WTC11 (cell line): ENCODE measurements around the gene CDC20. TPM values are rescaled to one million over a fixed set of nuclear protein-coding genes. Genes with fewer than 3 reads are reported as not detected.

ENCODE experiments used
- ATAC-seq: fragments of 200-7000 bp; cut with Tn5 transposase; 2 replicates; pipeline ENCODE4 v1.10.0; 2021; ENCODE audit warnings: mild to moderate bottlenecking, moderate library complexity
- CTCF ChIA-PET: fragments of 300-600 bp; sonication (Branson Sonifier 250); formaldehyde crosslinking; loops from one replicate; lab custom pipeline; 2021; ENCODE audit warnings: antibody characterized with exemption; lab: Charles Lee
- POLR2A ChIA-PET: fragments of 350-600 bp; sonication (Branson Sonifier 250); formaldehyde crosslinking; loops from one replicate; lab custom pipeline; 2021; ENCODE audit warnings: antibody characterized with exemption; lab: Charles Lee
- DNase-seq: peaks from one replicate; pipeline ENCODE4 v3.0.0; 2021; ENCODE audit warnings: low spot score
- H3K27ac Mint-ChIP-seq: 2 replicates; pipeline ENCODE4 v1.8.0; 2021; ENCODE audit warnings: mixed read lengths
- H3K27me3 Mint-ChIP-seq: 2 replicates; pipeline ENCODE4 v1.8.0; 2021; ENCODE audit warnings: low read depth, mild to moderate bottlenecking, moderate library complexity, mixed read lengths
- H3K36me3 Mint-ChIP-seq: 2 replicates; pipeline ENCODE4 v1.8.0; 2021; ENCODE audit warnings: mixed read lengths
- H3K4me1 Mint-ChIP-seq: 2 replicates; pipeline ENCODE4 v1.8.0; 2022; ENCODE audit warnings: mixed read lengths
- H3K4me3 Mint-ChIP-seq: 2 replicates; pipeline ENCODE4 v1.8.0; 2021; ENCODE audit warnings: mild to moderate bottlenecking, moderate library complexity, mixed read lengths
- H3K9me3 Mint-ChIP-seq: 2 replicates; pipeline ENCODE4 v1.8.0; 2021; ENCODE audit warnings: mixed read lengths
- ATF1 ChIP-seq: sonication (generic); formaldehyde crosslinking; IDR thresholded peaks from 2 replicates; pipeline ENCODE4 v1.8.1; 2023; ENCODE audit warnings: mild to moderate bottlenecking, moderate library complexity, missing genetic modification reagents
- CREB1 ChIP-seq: sonication (generic); formaldehyde crosslinking; IDR thresholded peaks from 2 replicates; pipeline ENCODE4 v1.8.0; 2023; ENCODE audit warnings: mild to moderate bottlenecking, missing genetic modification reagents
- CREM ChIP-seq: sonication (generic); formaldehyde crosslinking; IDR thresholded peaks from 2 replicates; pipeline ENCODE4 v1.8.1; 2022; ENCODE audit warnings: mild to moderate bottlenecking, missing genetic modification reagents, moderate library complexity
- ELF4 ChIP-seq: sonication (generic); formaldehyde crosslinking; IDR thresholded peaks from 2 replicates; pipeline ENCODE4 v1.8.1; 2022; ENCODE audit warnings: low read depth, mild to moderate bottlenecking, moderate library complexity, missing genetic modification reagents
- FOXK1 ChIP-seq: sonication (generic); formaldehyde crosslinking; IDR thresholded peaks from 2 replicates; pipeline ENCODE4 v1.8.0; 2022; ENCODE audit warnings: mild to moderate bottlenecking, moderate library complexity, missing genetic modification reagents
- GABPB1 ChIP-seq: sonication (generic); formaldehyde crosslinking; IDR thresholded peaks from 2 replicates; pipeline ENCODE4 v1.8.1; 2023; ENCODE audit warnings: mild to moderate bottlenecking, missing genetic modification reagents
- IRF2 ChIP-seq: sonication (generic); formaldehyde crosslinking; IDR thresholded peaks from 2 replicates; pipeline ENCODE4 v1.8.0; 2022; ENCODE audit warnings: low read depth, missing genetic modification reagents, borderline replicate concordance
- NFE2L1 ChIP-seq: sonication (generic); formaldehyde crosslinking; IDR thresholded peaks from 2 replicates; pipeline ENCODE4 v1.8.1; 2023; ENCODE audit warnings: missing genetic modification reagents
- NR1H2 ChIP-seq: sonication (generic); formaldehyde crosslinking; IDR thresholded peaks from 2 replicates; pipeline ENCODE4 v1.9.0; 2021; ENCODE audit warnings: mild to moderate bottlenecking, moderate library complexity, missing genetic modification reagents
- SP1 ChIP-seq: sonication (generic); formaldehyde crosslinking; conservative IDR thresholded peaks from 2 replicates; pipeline ENCODE4 v1.8.1; 2022; ENCODE audit warnings: missing genetic modification reagents
- TEAD1 ChIP-seq: sonication (generic); formaldehyde crosslinking; IDR thresholded peaks from 2 replicates; pipeline ENCODE4 v1.8.0; 2022; ENCODE audit warnings: mild to moderate bottlenecking, missing genetic modification reagents
- ZBTB21 ChIP-seq: sonication (generic); formaldehyde crosslinking; IDR thresholded peaks from 2 replicates; pipeline ENCODE4 v1.8.1; 2023; ENCODE audit warnings: mild to moderate bottlenecking, missing genetic modification reagents, borderline replicate concordance
- ZNF317 ChIP-seq: sonication (generic); formaldehyde crosslinking; IDR thresholded peaks from 2 replicates; pipeline ENCODE4 v1.8.1; 2023; ENCODE audit warnings: low read depth, mild to moderate bottlenecking, moderate library complexity, missing genetic modification reagents, borderline replicate concordance
- ZNF416 ChIP-seq: fragments of 250-450 bp; sonication (Bioruptor Pico); IDR thresholded peaks from 2 replicates; pipeline ENCODE4 v1.9.0; 2021; ENCODE audit warnings: mild to moderate bottlenecking, inconsistent platforms
- total RNA-seq: library from RNA; stranded (reverse); gene quantifications from 3 replicates; pipeline ENCODE4 v1.2.3, GENCODE V29; 2021
- TF ChIP-seq, protein P1 (sequence below): fragments of 250-450 bp; sonication (Bioruptor Pico); IDR thresholded peaks from 2 replicates; pipeline ENCODE4 v1.8.0; 2021; ENCODE audit warnings: mild to moderate bottlenecking
- TF ChIP-seq, protein P2 (sequence below): sonication (generic); formaldehyde crosslinking; conservative IDR thresholded peaks from 2 replicates; pipeline ENCODE4 v1.8.1; 2023; ENCODE audit warnings: mild to moderate bottlenecking, low read depth, missing genetic modification reagents, moderate library complexity
- TF ChIP-seq, protein P3 (sequence below): sonication (generic); formaldehyde crosslinking; IDR thresholded peaks from 2 replicates; pipeline ENCODE4 v1.8.0; 2023; ENCODE audit warnings: missing genetic modification reagents, mild to moderate bottlenecking, borderline replicate concordance
- TF ChIP-seq, protein P4 (sequence below): sonication (generic); formaldehyde crosslinking; IDR thresholded peaks from 2 replicates; pipeline ENCODE4 v1.8.0; 2023; ENCODE audit warnings: missing genetic modification reagents

CDC20 gene
- total RNA-seq, 1 experiment from 2014 or later = 280 TPM

DNA sequence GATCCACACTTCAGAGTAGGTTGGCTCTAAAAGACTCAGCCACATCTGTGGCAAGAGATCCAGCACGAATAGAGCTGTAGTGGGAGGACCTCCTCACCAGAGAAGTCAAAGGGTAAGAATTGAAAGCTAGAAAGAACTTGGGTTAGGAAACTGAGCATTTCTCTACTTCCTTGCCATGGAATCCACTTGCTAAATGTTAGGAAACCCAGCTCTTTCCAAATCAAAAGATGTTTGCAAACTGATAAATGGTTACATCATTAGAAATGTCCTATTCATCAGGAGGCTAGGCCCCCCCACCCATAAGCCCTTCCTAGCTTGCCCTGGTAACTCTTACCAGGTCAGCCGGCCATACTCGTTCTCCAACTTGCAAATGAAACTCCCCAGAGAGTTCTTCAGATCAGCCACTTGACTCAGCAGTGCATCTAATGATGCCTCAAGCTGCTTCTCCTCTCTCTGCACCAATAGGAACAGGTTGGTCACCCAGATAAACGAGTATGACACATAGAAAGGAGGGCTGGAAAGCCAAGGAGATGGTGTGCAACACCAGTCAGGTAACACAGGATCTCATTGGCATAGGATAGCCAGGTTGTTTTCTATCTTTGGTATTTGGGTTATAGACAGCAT, 29.3 kb downstream of the CDC20 start (continued):
- TF ChIP-seq, protein P1, sequence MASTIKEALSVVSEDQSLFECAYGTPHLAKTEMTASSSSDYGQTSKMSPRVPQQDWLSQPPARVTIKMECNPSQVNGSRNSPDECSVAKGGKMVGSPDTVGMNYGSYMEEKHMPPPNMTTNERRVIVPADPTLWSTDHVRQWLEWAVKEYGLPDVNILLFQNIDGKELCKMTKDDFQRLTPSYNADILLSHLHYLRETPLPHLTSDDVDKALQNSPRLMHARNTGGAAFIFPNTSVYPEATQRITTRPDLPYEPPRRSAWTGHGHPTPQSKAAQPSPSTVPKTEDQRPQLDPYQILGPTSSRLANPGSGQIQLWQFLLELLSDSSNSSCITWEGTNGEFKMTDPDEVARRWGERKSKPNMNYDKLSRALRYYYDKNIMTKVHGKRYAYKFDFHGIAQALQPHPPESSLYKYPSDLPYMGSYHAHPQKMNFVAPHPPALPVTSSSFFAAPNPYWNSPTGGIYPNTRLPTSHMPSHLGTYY (CRISPR knock-in tag) = no peak
- TF ChIP-seq, protein P2, sequence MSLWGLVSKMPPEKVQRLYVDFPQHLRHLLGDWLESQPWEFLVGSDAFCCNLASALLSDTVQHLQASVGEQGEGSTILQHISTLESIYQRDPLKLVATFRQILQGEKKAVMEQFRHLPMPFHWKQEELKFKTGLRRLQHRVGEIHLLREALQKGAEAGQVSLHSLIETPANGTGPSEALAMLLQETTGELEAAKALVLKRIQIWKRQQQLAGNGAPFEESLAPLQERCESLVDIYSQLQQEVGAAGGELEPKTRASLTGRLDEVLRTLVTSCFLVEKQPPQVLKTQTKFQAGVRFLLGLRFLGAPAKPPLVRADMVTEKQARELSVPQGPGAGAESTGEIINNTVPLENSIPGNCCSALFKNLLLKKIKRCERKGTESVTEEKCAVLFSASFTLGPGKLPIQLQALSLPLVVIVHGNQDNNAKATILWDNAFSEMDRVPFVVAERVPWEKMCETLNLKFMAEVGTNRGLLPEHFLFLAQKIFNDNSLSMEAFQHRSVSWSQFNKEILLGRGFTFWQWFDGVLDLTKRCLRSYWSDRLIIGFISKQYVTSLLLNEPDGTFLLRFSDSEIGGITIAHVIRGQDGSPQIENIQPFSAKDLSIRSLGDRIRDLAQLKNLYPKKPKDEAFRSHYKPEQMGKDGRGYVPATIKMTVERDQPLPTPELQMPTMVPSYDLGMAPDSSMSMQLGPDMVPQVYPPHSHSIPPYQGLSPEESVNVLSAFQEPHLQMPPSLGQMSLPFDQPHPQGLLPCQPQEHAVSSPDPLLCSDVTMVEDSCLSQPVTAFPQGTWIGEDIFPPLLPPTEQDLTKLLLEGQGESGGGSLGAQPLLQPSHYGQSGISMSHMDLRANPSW (CRISPR knock-in tag) = no peak
- TF ChIP-seq FOXK1 = no peak

DNA sequence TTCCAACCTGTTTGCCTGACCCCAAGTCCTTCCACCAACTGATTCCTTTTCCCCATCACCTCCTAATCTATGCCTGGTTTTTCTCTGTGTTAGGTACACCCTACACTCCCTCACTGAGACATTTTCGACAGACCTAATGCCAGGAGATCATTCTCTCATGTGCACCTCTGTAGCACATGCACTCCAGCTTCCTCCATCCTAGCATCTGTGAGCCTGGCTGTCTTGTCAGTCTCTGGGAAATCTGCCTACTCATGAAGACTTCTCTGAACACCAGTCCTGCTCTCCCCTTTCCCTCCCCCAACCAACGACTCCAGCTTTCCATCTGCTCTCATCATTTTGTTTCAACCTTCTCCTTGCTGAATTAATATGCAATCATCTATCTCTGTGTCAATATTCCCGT, 29.8 kb downstream of the CDC20 start:
- POLR2A ChIA-PET = interaction anchor here (0.6 to 2.5 kb wide), 2 partner anchors 11 to 30 kb away, joined by 3 to 17 read pairs; partner anchors contain the start of gene CDC20
- no peak for ATAC-seq
- no peak for DNase-seq
- peak overlapping the region; percentile 99 for H3K4me3 Mint-ChIP-seq
- peaks cover 26% of the 10 kb centered on the region for H3K36me3 Mint-ChIP-seq
- no peak for TF ChIP-seq CREB1 (CRISPR knock-in tag)
- no peak for TF ChIP-seq NFE2L1 (CRISPR knock-in tag)
- no peak for TF ChIP-seq ATF1 (CRISPR knock-in tag)
- no peak for TF ChIP-seq ZNF317 (CRISPR knock-in tag)
- TF ChIP-seq IRF2 = no peak
- TF ChIP-seq, all 79 proteins: peak for 0
- H3K27me3 Mint-ChIP-seq = no peaks in the 10 kb centered on the region; the same call in 1 of the 2 replicates
- H3K4me1 Mint-ChIP-seq = peaks cover 19% of the 10 kb centered on the region
- no peaks in the 10 kb centered on the region for H3K9me3 Mint-ChIP-seq
- peak overlapping the region; percentile 99 for H3K27ac Mint-ChIP-seq
- CTCF ChIA-PET = interaction anchor here (0.6 to 2.4 kb wide), 6 partner anchors 21 to 261 kb away, joined by 3 to 8 read pairs (median 4); partner anchors contain the start of genes C1orf210, CDC20, ELOVL1 and KDM4A

DNA sequence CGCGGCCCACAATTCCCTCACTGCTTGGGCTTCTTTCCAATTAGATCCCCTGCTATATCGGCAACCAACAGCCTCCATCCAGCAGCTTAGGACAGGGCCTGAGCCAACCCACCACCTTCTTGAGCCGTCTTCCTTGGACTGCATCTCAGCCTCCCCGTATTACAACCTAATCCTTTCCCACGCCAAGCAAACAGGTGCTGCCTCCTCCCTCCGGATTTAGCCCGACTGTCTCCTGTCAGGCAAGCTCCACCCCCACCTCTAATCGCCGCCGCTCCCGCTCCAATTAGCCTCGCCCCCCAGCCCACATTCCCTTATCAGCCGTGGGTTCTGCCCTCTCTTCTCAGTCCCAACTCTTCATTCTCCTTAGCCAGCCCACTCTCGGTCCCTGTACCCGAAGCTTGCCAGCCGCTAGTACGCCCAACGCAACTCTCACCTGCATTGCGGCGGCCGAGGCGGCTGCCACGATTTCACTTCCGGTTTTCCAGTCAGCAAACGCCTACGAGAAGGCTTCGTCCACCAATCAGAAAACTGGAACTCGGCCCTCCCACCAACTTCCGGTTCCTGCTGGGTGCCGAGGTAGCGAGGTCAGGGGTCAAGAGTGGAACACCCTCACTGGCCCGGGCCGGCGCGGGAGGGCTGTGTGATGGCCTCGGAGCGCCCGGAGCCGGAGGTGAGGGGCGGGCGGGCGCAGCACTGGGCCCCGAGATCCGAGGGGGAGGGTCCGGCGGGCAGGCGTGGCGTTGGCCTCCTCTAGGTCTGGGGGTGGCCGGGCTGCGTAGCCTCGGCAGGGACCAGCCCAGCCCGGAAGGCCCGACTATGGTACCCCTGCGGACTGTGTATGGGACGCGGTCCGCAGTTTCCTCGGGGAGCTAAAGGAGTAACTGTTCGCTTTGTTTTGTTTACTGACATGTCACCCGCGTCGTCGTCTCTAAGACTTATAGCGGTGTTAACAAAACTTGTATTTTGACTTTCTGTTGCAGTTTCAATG, 30.8 kb downstream of the CDC20 start, which contains the start of the genes MED8 and SZT2:
TSS of gene MED8 (minus strand) at position 475 of the 988 bp plus-strand sequence. CDS start at position 439, 36 bp downstream.
TSS of gene SZT2 (plus strand) at position 574 of the 988 bp plus-strand sequence. CDS start at position 644, 70 bp downstream.
- ATAC-seq (peak; percentile 98), DNase-seq (peak; percentile 98)
- CTCF ChIA-PET = interaction anchor here (0.6 to 2.4 kb wide), 10 partner anchors 14 to 622 kb away, joined by 3 to 8 read pairs (median 4); partner anchors contain the start of genes C1orf210, C1orf50, CDC20 and ELOVL1
- Mint-ChIP-seq H3K9me3 (no peaks in the 10 kb centered on the region), H3K36me3 (peaks cover 22% of the 10 kb centered on the region), H3K4me3 (peak within 1 kb of the TSS; percentile 99), H3K27me3 (no peaks in the 10 kb centered on the region; the same call in 1 of the 2 replicates), H3K4me1 (peaks cover 19% of the 10 kb centered on the region), H3K27ac (peak within 1 kb of the TSS; percentile 99)
- POLR2A ChIA-PET = interaction anchor here (0.6 to 2.5 kb wide), 5 partner anchors 10 to 119 kb away, joined by 3 to 17 read pairs (median 4); partner anchors contain the start of genes CDC20 and ELOVL1
- TF ChIP-seq, protein P3, sequence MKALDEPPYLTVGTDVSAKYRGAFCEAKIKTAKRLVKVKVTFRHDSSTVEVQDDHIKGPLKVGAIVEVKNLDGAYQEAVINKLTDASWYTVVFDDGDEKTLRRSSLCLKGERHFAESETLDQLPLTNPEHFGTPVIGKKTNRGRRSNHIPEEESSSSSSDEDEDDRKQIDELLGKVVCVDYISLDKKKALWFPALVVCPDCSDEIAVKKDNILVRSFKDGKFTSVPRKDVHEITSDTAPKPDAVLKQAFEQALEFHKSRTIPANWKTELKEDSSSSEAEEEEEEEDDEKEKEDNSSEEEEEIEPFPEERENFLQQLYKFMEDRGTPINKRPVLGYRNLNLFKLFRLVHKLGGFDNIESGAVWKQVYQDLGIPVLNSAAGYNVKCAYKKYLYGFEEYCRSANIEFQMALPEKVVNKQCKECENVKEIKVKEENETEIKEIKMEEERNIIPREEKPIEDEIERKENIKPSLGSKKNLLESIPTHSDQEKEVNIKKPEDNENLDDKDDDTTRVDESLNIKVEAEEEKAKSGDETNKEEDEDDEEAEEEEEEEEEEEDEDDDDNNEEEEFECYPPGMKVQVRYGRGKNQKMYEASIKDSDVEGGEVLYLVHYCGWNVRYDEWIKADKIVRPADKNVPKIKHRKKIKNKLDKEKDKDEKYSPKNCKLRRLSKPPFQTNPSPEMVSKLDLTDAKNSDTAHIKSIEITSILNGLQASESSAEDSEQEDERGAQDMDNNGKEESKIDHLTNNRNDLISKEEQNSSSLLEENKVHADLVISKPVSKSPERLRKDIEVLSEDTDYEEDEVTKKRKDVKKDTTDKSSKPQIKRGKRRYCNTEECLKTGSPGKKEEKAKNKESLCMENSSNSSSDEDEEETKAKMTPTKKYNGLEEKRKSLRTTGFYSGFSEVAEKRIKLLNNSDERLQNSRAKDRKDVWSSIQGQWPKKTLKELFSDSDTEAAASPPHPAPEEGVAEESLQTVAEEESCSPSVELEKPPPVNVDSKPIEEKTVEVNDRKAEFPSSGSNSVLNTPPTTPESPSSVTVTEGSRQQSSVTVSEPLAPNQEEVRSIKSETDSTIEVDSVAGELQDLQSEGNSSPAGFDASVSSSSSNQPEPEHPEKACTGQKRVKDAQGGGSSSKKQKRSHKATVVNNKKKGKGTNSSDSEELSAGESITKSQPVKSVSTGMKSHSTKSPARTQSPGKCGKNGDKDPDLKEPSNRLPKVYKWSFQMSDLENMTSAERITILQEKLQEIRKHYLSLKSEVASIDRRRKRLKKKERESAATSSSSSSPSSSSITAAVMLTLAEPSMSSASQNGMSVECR = peak; percentile 86; the same call in 1 of the 2 replicates
- TF ChIP-seq TEAD1 (CRISPR knock-in tag) (peak; percentile 34; the same call in 1 of the 2 replicates), ELF4 (CRISPR knock-in tag) (no peak), ZBTB21 (CRISPR knock-in tag) (no peak), CREM (CRISPR knock-in tag) (no peak), NR1H2 (CRISPR knock-in tag) (no peak), ZNF416 (CRISPR knock-in tag) (no peak), SP1 (CRISPR knock-in tag) (peak; percentile 40; the same call in 1 of the 2 replicates), GABPB1 (CRISPR knock-in tag) (peak; percentile 97)
- TF ChIP-seq, protein P2 (CRISPR knock-in tag) = no peak
- TF ChIP-seq, protein P4, sequence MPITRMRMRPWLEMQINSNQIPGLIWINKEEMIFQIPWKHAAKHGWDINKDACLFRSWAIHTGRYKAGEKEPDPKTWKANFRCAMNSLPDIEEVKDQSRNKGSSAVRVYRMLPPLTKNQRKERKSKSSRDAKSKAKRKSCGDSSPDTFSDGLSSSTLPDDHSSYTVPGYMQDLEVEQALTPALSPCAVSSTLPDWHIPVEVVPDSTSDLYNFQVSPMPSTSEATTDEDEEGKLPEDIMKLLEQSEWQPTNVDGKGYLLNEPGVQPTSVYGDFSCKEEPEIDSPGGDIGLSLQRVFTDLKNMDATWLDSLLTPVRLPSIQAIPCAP (CRISPR knock-in tag) = no peak
